ENCODE data around the gene STRIP2.
A peak's percentile ranks its signal among the peaks of the same experiment; 100 is the strongest.
"Not testable (repeated sequence)": the region's sequence is repeated elsewhere in the genome, so short reads cannot be mapped to it uniquely, and the experiment has no call there.

Gene STRIP2

DNA sequence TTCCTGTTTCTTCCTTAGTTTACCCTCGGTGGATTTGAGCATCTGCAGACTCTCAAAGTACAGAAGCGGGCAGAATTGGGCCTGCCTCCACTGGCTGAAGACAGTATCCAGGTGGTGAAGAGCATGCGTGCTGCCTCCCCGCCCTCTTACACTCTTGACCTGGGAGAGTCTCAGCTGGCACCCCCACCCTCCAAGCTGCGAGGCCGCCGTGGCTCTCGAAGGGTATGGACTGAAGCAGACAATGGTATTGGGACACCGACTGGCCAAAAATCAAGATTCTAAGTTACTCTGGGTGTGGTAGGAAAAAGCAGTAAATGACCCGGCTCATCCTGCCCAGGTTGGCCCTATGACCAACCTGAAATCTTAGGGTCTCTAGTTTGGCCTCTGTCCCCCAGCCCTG lies 22.2 kb downstream of the STRIP2 start:
- DNase-seq, result no peak

DNA sequence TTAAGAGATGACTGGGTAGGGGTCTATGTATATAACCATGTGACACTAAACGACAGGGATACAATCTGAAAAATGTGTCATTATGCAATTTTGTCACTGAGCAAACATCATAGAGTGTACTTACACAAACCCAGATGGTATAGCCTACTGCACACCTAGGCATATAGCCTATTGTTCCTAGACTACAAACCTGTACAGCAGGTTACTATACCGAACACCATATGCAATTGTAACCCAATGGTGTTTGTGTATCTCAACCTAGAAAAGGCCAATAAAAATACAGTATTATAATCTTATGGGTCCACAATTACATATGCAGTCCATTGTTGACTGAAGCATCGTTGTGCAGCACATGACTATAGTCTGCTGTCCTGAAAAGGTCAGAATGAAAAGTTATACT lies 22.9 kb downstream of the STRIP2 start:
- DNase-seq, result no peak

DNA sequence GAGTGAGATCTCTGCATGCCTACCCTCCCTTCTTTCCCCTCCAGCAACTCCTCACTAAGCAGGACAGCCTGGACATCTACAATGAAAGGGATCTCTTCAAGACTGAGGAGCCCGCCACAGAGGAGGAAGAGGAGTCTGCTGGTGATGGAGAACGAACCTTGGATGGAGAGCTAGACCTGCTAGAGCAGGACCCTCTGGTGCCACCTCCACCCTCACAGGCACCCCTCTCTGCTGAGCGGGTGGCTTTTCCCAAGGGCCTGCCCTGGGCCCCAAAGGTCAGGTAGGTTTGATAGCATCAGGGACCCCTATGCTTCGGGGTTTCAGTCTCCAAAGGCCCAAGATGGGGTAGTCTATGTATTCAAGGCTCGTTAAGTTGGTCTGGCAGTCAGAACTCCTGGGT lies 23.9 kb downstream of the STRIP2 start:
- no peak for DNase-seq

DNA sequence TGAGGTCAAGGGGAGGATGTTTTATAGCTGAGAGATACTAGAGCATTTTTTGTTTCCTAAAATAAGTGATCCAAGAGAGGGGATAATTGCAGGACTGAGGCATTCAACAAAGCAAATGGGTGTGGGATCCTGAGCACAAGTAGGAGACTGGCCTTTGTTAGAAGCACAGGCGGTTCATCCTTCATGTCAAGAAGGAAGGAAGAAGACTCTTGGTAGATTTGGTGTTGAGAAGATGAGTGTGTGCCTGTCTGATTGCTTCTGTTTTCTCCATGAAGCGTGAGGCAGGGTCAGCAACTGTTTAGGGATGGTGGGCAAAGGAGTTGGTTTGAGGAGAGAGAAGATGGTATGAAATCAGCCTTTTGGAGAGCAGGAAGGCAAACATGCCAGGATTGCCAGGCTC lies 27.6 kb downstream of the STRIP2 start:
- DNase-seq, result no peak

DNA sequence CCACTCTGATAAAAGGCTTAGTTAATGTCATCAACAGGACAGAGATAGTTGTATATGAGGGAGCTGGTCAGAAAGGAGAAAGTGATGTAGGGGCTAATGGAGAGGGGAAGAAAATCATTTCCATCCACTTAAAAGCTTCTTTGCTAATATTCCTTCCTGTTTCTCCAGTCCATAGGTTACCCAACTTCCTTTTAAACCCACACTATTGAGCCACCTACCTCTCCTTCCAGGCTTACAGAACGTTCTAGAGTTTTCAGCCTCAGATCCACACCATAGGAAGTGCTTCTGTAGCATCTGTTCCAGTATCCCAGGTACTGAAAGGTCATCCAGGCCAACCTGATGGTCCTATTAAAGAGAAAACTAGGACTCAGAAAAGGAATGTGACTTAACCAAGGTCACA lies 28.2 kb downstream of the STRIP2 start:
- DNase-seq, result no peak

DNA sequence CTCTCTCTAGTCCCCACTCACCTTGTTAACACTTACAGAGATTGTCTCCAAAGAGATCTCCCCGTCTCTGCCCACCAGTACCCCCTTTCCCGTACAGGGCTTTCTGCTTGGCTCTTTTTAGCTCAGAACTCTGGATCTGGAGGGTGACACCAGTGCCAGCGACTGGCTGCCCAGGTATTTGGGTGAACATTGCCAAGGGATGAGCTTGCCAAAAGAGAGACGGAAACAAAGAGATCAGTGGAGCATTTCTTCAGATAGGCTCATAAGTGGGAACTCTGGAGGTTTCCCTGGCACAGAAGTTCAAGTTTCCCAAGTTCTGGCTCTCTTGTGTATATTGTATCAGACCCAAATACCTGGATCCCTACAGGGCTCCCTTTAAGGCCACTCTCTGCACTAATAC lies 30.0 kb downstream of the STRIP2 start:
- no peak for DNase-seq

DNA sequence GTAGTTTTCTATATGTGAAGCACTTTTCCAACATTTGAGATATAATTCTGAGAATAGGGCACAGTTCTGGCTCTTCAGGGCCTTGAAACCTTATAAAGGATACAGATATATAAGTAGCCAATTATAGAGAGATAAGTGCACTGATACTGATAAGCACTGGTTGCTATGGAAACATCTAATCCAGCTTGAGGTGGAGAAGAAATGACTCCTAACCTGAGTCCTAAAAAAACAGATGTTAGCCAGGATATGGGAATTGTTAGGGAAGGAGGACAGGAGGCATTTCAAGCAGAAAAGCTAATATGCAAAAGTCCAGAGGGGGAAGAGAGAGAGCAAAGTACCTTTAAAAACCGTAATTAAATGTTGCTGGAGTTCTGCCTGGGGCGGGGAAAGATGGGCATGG lies 30.8 kb downstream of the STRIP2 start:
- DNase-seq, result no peak

DNA sequence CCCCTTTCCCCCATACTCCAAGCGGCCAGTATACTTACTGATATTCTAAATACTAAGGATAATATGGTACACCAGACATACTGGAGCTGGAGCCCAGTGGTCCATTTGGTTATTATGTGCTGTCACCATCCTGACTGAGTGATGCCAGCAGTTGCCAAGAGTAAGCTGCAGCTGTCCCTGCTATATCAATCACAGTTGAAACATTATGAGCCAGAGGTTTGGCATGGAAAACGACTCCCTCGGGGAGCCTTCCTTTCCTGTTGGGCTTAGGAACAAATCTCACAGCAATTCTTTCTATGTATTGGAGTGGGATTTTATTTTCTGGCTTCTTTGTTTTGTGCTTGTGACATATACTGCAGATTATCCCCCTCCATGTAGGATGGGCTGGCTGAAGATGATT lies 32.6 kb downstream of the STRIP2 start:
- no peak for DNase-seq

DNA sequence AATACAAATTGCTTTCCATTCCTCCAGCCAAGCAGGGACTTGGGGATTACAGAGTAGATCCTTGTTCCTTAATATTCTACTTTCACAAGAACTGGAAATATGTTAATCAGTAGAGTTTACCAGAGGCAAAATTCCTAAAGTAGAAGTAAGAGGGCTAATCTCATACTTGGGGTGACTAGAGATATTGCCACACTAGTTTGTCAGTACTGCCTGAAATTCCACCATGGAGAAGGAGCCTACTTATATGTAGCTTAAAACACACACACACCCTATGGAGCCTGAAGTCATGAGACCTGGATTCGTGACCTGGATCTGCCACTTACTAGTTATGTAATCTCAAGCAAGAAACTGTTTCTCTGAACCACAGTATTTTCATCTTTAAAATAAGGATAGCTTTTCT lies 33.9 kb downstream of the STRIP2 start:
- DNase-seq, result no peak

DNA sequence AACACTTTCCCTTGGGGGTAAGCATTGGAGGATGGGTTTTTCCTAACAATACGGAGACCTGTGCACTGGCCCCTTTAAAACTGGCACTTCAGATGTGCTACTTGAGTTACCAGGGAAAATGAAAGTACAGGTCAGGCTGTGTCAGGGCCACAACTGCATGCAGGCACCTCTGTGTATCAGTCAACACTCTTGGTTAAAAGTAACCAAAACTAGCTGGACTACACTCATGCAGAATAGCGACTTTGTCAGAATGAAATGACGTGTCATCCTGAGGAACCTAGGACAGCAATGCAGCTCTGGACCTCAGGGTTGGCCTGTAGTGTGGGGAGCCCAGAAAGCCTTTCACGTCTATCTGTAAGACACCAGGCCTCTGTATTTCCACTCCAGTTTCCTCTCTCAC lies 34.3 kb downstream of the STRIP2 start:
- DNase-seq, result no peak

DNA sequence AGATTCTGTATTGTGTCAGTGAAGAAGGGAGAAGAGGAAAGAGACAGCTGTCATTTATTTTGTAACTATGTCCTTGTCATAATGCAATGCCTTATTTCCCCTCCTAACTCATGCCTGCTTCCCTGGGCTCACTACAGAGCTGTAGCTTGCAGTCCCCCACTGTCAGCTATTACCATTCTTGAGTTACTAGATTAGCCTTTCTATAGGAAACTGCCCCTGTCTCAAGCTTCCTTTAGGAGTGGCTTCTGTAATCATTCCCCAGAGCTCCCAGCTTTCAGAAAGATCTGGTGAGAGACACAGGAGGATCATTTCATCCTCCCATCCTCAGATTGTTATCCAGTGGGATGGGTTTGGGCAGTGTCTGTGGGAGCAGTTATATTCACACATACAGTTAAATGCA lies 35.7 kb downstream of the STRIP2 start:
- no peak for DNase-seq

DNA sequence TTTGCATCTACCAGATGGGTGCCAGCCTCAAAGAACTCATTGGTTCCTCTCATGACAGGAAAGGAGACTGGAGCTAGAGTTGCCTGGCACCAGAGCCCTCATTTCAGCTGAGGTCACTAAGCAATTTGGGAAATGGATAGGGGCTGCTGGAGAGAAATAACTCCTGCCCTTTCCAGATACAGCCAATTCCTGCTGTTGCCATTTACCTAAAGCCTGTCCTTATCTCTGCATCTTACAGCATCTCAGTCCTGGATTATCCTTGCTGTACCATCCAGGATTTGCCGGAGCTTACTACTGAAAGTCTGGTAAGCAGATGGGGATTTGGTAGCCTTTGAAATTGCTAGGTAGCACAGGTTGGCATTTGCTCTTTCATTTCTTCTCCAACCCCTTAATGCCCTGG lies 36.2 kb downstream of the STRIP2 start:
- no peak for DNase-seq

DNA sequence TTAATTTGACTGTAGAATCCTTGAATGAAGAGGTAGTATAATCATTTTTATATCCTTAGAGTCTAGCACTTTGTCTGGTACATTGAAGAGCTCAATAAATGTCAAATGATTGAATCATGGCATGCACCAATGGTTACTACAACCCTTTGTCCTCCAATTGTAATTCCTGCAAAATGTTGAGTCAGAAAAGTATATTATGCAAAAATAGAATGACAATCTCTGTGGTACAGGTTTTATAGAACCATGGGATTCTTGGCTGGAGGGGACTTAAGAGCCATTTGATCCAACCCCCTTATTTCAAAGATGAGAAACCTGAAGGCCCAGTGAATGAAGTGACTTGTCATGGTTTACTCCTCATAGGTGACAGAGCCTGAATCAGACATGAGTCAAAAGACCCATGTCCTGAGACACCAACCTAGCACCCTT lies 37.2 kb downstream of the STRIP2 start:
- no peak for DNase-seq

DNA sequence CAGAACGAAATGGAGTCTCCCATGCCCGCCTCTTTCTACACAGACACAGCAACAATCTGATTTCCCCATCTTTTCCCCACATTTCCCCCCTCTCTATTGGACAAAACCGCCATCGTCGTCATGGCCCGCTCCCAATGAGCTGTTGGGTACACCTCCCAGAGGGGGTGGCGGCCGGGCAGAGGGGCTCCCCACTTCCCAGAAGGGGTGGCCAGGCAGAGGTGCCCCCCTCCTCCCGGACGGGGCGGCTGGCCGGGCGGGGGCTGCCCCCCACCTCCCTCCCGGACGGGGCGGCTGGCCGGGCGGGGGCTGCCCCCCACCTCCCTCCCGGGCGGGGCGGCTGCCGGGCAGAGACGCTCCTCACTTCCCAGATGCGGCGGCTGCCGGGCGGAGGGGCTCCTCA lies 41.7 kb downstream of the STRIP2 start:
- DNase-seq, result not testable (repeated sequence)

DNA sequence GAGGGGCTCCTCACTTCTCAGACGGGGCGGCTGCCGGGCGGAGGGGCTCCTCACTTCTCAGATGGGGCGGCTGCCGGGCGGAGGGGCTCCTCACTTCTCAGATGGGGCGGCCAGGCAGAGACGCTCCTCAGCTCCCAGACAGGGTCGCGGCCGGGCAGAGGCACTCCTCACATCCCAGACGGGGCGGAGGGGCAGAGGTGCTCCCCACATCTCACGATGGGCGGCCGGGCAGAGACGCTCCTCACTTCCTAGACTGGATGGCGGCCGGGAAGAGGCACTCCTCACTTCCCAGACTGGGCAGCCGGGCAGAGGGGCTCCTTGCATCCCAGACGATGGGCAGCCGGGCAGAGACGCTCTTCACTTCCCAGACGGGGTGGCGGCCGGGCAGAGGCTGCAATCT lies 42.2 kb downstream of the STRIP2 start:
- DNase-seq, result not testable (repeated sequence)

DNA sequence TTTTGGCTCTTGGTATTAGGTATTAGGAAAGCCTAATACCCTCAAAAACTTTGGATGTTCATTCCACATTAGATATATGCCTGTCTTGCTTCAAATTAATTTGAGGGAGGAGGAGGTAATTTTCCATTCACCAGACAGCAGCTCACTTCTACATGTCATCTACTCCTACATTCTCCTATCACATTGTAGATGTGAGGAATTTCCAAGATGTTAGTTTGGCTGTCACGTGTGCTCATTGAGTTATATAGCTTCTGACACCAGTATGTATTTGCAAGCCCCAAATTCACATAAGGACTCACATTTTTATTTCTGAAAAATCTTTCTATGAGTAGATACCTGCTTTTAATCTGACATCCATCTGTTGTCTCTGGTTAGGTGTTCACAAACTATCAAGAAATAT lies 45.6 kb downstream of the STRIP2 start:
- DNase-seq, result no peak

DNA sequence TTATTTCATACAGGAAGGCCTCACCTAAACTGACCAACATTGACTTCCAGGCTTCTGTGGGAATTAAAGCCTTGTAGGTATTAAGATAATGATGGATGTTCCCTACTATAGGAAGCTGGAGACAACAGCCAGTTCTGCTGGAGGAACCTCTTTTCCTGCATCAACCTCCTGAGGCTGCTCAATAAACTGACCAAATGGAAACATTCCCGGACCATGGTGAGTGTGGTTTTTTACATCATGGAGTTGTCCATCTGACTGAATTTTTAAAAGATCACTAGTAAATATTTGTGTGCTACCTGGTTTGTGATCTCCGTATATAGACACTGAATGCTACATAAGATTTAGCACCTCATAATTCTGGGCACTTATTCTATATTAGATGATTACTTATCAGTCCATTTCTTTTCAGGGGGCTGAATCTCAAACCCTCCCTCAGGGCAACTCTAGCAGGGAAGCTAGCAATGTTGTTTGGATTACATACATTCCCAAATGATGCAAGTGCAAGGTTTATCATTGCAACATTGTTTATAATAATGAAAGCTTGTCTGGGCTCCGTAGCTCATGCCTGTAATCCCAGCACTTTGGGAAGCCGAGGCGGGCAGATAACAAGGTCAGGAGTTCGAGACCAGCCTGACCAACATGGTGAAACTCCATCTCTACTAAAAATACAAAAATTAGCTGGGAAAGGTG lies 46.6 kb downstream of the STRIP2 start:
- DNase-seq, result no peak

DNA sequence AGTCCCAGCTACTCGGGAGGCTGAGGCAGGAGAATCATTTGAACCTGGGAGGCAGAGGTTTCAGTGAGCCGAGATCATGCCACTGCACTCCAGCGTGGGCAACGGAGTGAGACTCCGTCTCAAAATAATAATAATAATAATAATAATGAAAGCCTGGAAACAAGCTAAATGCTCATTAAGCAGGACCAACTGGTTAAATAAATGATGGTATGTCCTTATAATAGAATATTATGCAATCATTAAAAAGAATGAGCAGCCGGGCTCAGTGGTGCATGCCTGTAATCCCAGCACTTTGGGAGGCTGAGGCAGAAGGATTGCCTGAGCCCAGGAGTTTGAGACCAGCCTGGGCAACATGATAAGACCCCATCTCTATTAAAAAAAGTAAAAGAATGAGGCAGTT lies 47.1 kb downstream of the STRIP2 start:
- not testable (repeated sequence) for DNase-seq

DNA sequence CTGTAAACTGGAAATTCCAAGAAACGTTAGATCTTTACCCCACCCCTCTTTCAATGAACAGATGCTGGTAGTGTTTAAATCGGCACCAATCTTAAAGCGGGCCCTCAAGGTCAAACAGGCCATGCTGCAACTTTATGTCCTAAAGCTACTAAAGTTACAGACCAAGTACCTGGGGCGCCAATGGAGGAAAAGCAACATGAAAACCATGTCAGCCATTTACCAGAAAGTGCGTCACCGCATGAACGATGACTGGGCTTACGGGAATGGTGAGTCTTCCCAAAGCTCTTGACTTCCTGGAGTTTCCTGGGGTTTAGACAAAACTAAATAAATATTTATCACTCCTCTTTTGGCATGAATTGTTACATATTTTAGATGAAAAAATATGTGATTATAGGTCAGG lies 48.5 kb downstream of the STRIP2 start:
- DNase-seq, result no peak

DNA sequence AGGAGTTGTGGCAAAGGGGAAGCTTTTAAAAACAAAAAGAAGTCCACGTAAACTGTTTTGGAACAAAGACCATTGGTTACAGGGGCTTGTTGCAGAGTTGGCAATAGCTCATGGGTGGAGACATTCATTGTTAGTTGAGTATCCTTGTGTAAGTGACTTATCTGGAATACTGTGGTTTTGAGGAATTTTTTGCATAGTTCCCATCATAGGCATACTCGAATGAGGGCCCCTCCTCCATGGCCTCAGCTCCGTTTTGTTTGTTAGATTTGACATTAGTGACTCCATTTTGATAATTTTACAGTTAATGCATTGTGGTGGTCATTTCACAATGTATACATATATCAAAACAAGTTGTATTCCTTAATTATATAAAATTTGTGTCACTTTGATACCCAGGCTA lies 55.3 kb downstream of the STRIP2 start:
- no peak for DNase-seq

DNA sequence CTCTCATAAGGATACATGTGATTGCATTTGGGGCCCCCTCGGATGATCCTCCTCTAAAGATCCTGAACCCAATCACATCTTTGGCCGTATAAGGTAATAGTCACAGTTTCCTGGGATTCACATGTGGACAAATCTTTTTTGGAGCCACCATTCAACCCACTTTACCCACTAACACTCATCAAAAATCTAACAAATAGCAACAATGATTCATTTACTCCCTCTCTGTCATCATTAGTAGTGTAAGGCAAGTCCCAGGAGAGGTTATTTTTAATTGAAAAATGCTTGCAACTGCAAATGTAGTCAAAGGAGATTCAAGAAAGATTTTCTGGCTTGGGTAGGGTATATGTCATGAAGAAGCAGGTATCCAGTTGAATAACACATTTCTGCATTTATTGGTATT lies 58.2 kb downstream of the STRIP2 start:
- no peak for DNase-seq

DNA sequence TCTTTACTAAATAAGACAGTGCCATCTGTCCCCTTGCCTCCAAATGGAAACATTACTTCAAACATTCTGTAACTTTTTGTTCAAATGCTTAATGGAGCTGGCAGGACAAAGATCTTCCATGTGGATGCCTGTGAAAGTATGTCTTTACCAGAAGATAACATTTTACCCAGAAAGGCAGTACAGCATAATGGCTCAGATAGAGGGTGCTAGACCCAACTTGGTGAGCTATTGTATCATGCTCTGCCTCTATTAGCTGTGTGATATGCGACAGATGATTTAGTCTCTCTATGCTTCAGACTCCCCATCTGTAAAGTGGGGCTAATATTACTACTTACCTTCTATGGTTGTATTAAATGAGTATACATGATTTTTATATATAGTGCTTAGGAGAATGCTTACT lies 59.3 kb downstream of the STRIP2 start:
- DNase-seq, result no peak

DNA sequence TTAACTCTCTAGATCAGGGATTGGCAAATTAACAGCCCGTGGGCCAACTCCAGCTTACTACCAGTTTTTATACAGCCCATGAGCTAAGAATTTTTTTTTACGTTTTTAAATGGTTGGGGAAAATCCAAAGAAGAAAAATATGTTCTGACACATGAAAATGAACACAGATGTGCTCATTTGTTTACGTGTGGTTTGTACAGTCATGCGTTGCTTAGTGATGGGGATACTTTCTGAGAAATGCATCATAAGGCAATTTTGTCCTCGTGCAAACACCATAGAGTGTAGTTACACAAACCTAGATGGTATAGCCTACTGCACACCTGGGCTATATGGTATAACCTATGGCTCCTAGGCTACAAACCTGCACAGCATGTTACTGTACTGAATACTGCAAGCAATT lies 59.8 kb downstream of the STRIP2 start:
- DNase-seq, result no peak

DNA sequence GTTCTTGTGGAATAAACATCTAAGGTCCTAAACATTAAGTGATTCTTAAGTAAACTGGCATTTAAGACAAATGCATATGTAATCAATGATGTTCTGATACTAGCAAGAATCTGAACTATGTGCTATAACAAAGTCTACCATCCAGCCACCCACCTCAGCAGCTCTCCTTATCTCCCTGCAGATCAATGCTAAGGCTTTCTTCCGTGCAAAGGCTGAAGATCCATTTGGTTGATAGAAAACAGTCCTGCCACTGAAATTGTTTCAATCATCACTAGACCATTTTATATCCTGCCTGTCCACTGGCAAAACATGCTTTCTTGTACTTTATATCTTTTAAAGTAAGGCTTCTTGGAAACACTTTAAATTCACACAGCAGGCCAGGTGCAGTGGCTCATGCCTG lies 61.8 kb downstream of the STRIP2 start:
- peak; percentile 69 for DNase-seq

DNA sequence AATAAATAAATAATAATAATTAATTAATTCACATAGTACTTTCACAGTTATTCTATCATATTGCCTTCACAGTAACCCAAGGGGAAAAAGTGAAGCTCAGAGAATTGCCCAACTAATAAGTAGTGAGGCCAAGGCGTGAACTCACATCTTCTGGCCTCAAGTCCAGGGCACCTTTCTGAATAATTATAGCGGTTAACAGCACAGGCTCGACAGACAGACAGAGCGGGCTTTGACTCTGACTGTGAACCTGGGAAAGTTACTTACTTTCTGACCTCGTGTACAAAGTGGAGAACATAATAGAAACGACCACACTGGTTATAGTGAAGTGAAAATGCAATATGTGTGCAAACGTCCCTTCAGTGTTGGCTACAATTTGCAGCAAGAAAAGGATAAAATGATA lies 62.4 kb downstream of the STRIP2 start:
- no peak for DNase-seq

DNA sequence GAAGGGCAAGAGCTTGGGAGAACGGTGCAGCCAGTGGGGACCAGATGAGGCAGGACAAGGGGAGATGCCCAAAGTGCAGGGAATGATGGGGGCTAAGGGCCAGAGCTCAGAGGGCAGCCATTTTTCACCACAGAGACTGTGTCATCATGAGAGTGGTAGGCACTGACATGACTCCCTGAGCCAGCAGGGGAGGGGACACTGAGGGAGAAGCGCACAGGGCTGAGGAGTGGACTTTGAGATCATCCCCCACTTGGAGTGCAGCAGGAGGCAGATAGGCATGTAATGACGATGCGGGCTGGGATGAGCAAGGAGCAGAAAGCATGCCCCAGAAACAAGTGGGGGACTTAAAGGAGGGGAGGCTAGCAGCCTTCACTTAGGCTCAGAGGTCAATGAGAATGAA lies 62.9 kb downstream of the STRIP2 start:
- no peak for DNase-seq

All from islet precursor cell (in vitro differentiated cells).